DOHH2 (cell line): ENCODE results near the gene ABCA4.

Experiments
- EZH2phosphoT487 ChIP-seq: fragments of 200-600 bp; sonication (generic); IDR thresholded peaks from 2 replicates; pipeline ENCODE4 v1.6.1; 2017; ENCODE audit warnings: borderline replicate concordance, mild to moderate bottlenecking, antibody characterized with exemption, low read length, moderate library complexity, mixed read lengths
- TF ChIP-seq, protein P1 (sequence below): fragments of 200-600 bp; sonication (generic); IDR thresholded peaks from one replicate; pipeline ENCODE4 v1.5.1; 2014; ENCODE audit warnings: antibody characterized with exemption, mild to moderate bottlenecking, low read depth, low read length; ENCODE audit not compliant: poor library complexity, severe bottlenecking

DNA sequence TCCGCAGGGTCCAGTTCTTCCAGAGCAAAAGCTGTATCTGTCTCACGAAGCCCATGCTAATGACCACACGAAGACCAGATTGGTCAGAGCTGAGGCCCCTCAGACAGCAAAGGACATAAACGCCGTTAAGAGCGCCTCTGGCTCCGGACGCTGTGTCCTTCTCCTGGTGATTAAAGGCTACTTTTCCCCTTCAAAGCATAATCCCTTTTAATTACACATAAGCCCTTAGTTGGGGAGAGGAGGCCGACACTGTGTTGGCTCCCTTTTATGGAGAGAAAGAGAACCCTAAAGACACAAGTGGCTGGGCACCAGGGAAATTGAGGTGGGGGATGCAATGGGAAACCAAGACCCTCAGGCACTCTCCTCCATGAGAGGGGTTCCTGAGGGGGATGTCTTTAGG, at the start of gene ABCA4:
- TF ChIP-seq, protein P1, sequence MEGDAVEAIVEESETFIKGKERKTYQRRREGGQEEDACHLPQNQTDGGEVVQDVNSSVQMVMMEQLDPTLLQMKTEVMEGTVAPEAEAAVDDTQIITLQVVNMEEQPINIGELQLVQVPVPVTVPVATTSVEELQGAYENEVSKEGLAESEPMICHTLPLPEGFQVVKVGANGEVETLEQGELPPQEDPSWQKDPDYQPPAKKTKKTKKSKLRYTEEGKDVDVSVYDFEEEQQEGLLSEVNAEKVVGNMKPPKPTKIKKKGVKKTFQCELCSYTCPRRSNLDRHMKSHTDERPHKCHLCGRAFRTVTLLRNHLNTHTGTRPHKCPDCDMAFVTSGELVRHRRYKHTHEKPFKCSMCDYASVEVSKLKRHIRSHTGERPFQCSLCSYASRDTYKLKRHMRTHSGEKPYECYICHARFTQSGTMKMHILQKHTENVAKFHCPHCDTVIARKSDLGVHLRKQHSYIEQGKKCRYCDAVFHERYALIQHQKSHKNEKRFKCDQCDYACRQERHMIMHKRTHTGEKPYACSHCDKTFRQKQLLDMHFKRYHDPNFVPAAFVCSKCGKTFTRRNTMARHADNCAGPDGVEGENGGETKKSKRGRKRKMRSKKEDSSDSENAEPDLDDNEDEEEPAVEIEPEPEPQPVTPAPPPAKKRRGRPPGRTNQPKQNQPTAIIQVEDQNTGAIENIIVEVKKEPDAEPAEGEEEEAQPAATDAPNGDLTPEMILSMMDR = no peak
- no peak for TF ChIP-seq EZH2phosphoT487
